ENCODE measurements around the gene OBSCN. TPM values are rescaled to one million over a fixed set of nuclear protein-coding genes. Genes with fewer than 3 reads are reported as not detected.

Gene OBSCN
- total RNA-seq, 6 experiments from 2014 or later: 0.27 to 1.8 (median 0.53) TPM

- peaks cover 2% of the 10 kb centered on the region for H3K27me3 Mint-ChIP-seq (ENCODE audit: insufficient read depth)
Observed at GRCh38 chr1:228361314-228362140, 153.7 kb downstream of the OBSCN start.

DNA sequence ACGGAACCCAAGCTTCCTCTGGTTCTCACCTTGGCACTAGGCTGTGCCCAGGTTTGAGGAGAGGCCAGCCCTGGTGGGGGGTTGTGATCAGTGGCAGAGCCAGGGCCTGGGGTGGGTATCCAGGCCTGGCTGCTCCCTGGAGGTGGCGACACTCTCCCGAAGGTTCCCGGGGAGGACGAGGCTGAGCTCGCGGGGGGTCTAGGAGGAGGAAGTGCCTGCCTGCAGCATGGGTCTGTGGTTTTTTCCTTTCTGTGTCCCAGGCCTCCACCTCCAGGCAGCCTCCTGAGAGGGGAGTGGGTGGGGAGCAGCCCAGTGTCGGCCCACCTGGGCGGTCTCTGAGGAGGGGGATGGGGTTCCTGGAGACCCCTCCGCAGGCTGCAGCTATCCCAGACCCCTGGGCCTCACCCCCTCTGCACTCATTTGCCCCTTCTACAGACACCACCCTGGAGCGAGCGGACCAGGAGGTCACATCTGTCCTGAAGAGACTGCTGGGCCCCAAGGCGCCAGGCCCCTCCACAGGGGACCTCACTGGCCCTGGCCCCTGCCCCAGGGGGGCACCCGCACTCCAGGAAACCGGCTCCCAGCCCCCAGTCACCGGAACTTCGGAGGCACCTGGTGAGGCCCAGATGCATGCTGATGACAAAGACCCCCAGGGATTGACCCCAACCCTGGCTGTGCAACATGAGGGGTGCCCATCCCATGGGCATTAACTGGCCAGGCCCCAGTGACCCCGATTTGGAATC is 154.5 kb downstream of the OBSCN start:
- Mint-ChIP-seq H3K4me1 (ENCODE audit: low read depth) (no peaks in the 10 kb centered on the region), H3K36me3 (ENCODE audit: low read depth) (no peaks in the 10 kb centered on the region), H3K27me3 (ENCODE audit: insufficient read depth) (peaks cover 2% of the 10 kb centered on the region), H3K9me3 (no peaks in the 10 kb centered on the region), H3K27ac (no peak overlapping the region), H3K4me3 (no peak overlapping the region)
- DNase-seq: no peak
- no peak for TF ChIP-seq CTCF (IDR thresholded peaks at IDR 0.05)

More at GRCh38 chr1:228361314-228362140, 153.7 kb downstream of the OBSCN start:
- H3K36me3 Mint-ChIP-seq (ENCODE audit: low read depth): no peaks in the 10 kb centered on the region
- no peak for TF ChIP-seq CTCF (IDR thresholded peaks at IDR 0.05)
- H3K4me3 Mint-ChIP-seq: no peak overlapping the region
- no peaks in the 10 kb centered on the region for H3K4me1 Mint-ChIP-seq (ENCODE audit: low read depth)
- H3K9me3 Mint-ChIP-seq: no peaks in the 10 kb centered on the region; the same call in 1 of the 2 replicates
- H3K27ac Mint-ChIP-seq: no peak overlapping the region
- DNase-seq: no peak

GRCh38 chr1:228362884-228363450 is 155.1 kb downstream of the OBSCN start:
- no peak for TF ChIP-seq CTCF (IDR thresholded peaks at IDR 0.05)
- no peak overlapping the region for H3K4me3 Mint-ChIP-seq
- H3K4me1 Mint-ChIP-seq (ENCODE audit: low read depth): no peaks in the 10 kb centered on the region
- no peak overlapping the region for H3K27ac Mint-ChIP-seq
- DNase-seq: no peak
- no peaks in the 10 kb centered on the region for H3K36me3 Mint-ChIP-seq (ENCODE audit: low read depth)
- peaks cover 2% of the 10 kb centered on the region for H3K27me3 Mint-ChIP-seq (ENCODE audit: insufficient read depth)
- H3K9me3 Mint-ChIP-seq: no peaks in the 10 kb centered on the region

GRCh38 chr1:228363686-228364067 is 155.8 kb downstream of the OBSCN start:
- Mint-ChIP-seq H3K27me3 (ENCODE audit: insufficient read depth) (peaks cover 2% of the 10 kb centered on the region; the same call in 1 of the 2 replicates), H3K36me3 (ENCODE audit: low read depth) (no peaks in the 10 kb centered on the region), H3K27ac (no peak overlapping the region), H3K4me3 (no peak overlapping the region), H3K4me1 (ENCODE audit: low read depth) (no peaks in the 10 kb centered on the region), H3K9me3 (no peaks in the 10 kb centered on the region)
- DNase-seq: no peak
- no peak for TF ChIP-seq CTCF (IDR thresholded peaks at IDR 0.05)

- H3K4me3 Mint-ChIP-seq: no peak overlapping the region
- DNase-seq: no peak
- peaks cover 4% of the 10 kb centered on the region; the same call in 1 of the 2 replicates for H3K27me3 Mint-ChIP-seq (ENCODE audit: insufficient read depth)
- H3K9me3 Mint-ChIP-seq: no peaks in the 10 kb centered on the region
- no peaks in the 10 kb centered on the region for H3K4me1 Mint-ChIP-seq (ENCODE audit: low read depth)
- TF ChIP-seq CTCF (IDR thresholded peaks at IDR 0.05): no peak
- no peaks in the 10 kb centered on the region for H3K36me3 Mint-ChIP-seq (ENCODE audit: low read depth)
- H3K27ac Mint-ChIP-seq: no peak overlapping the region
Observed at GRCh38 chr1:228364068-228364705, 156.3 kb downstream of the OBSCN start.
